Measurements from ENCODE around the gene EMC9. TPM values are rescaled to one million over a fixed set of nuclear protein-coding genes. Genes with fewer than 3 reads are reported as not detected.

The EMC9 gene
- total RNA-seq, 1 donor from 2014 or later, result 14.5 TPM

GRCh38 chr14:24156840-24157239 is 15.4 kb upstream of the EMC9 start:
- peaks cover 80% of the 10 kb centered on the region for H3K36me3 ChIP-seq
- H3K27me3 ChIP-seq (ENCODE audit: low read depth), result no peaks in the 10 kb centered on the region
- H3K9me3 ChIP-seq (replicated peaks), result no peaks in the 10 kb centered on the region
- intact Hi-C loops (cut with micrococcal nuclease), result no loop called here
- no peak overlapping the region for H3K4me3 ChIP-seq
- peaks cover 17% of the 10 kb centered on the region for H3K4me1 ChIP-seq
- DNase-seq, result no peak
- no peak for TF ChIP-seq CTCF (IDR thresholded peaks at IDR 0.05; ENCODE audit: borderline replicate concordance)
- H3K27ac ChIP-seq (replicated peaks), result no peak overlapping the region

- Histone ChIP-seq H3K27ac (replicated peaks) (no peak overlapping the region), H3K9me3 (replicated peaks) (no peaks in the 10 kb centered on the region), H3K4me1 (peaks cover 1% of the 10 kb centered on the region), H3K27me3 (ENCODE audit: low read depth) (no peaks in the 10 kb centered on the region), H3K4me3 (no peak overlapping the region), H3K36me3 (peaks cover 91% of the 10 kb centered on the region)
- DNase-seq, result no peak
- intact Hi-C loops (cut with micrococcal nuclease), result no loop called here
- TF ChIP-seq CTCF (IDR thresholded peaks at IDR 0.05; ENCODE audit: borderline replicate concordance), result no peak
Observed at GRCh38 chr14:24155100-24155499, 13.7 kb upstream of the EMC9 start.

GRCh38 chr14:24151404-24152080 is 10.2 kb upstream of the EMC9 start:
- intact Hi-C loops (cut with micrococcal nuclease), result no loop called here
- no peak for DNase-seq

GRCh38 chr14:24150993-24151392 is 9.6 kb upstream of the EMC9 start:
- Histone ChIP-seq H3K27me3 (ENCODE audit: low read depth) (no peaks in the 10 kb centered on the region), H3K36me3 (peaks cover 76% of the 10 kb centered on the region), H3K4me1 (peaks cover 37% of the 10 kb centered on the region), H3K9me3 (replicated peaks) (no peaks in the 10 kb centered on the region), H3K4me3 (no peak overlapping the region), H3K27ac (replicated peaks) (no peak overlapping the region)
- intact Hi-C loops (cut with micrococcal nuclease), result no loop called here
- TF ChIP-seq CTCF (IDR thresholded peaks at IDR 0.05; ENCODE audit: borderline replicate concordance), result no peak
- no peak for DNase-seq

More at GRCh38 chr14:24151404-24152080, 10.2 kb upstream of the EMC9 start:
- no peaks in the 10 kb centered on the region for H3K27me3 ChIP-seq (ENCODE audit: low read depth)
- H3K27ac ChIP-seq (replicated peaks), result no peak overlapping the region
- H3K4me1 ChIP-seq, result peaks cover 33% of the 10 kb centered on the region
- no peak overlapping the region for H3K4me3 ChIP-seq
- H3K36me3 ChIP-seq, result peaks cover 81% of the 10 kb centered on the region
- no peak for TF ChIP-seq CTCF (IDR thresholded peaks at IDR 0.05; ENCODE audit: borderline replicate concordance)
- no peaks in the 10 kb centered on the region for H3K9me3 ChIP-seq (replicated peaks)

GRCh38 chr14:24150567-24150966 is 9.2 kb upstream of the EMC9 start:
- Histone ChIP-seq H3K9me3 (replicated peaks) (no peaks in the 10 kb centered on the region), H3K36me3 (peaks cover 71% of the 10 kb centered on the region), H3K4me1 (peaks cover 41% of the 10 kb centered on the region), H3K27me3 (ENCODE audit: low read depth) (no peaks in the 10 kb centered on the region), H3K4me3 (no peak overlapping the region), H3K27ac (replicated peaks) (no peak overlapping the region)
- TF ChIP-seq CTCF (IDR thresholded peaks at IDR 0.05; ENCODE audit: borderline replicate concordance), result no peak
- DNase-seq, result no peak
- intact Hi-C loops (cut with micrococcal nuclease), result no loop called here
